Stimulated activated CD8-positive, alpha-beta memory T cell treated with anti-CD3 and anti-CD28 coated beads, Interleukin-4, amount 100 ng/mL, for 48 hours (primary cell): ENCODE data around the gene NT5DC3.

Experiments
- DNase-seq: peaks from one replicate; pipeline ENCODE4 v3.0.0-alpha.2; 2020

Gene NT5DC3

GRCh38 chr12:103808239-103808880 is 32.7 kb downstream of the NT5DC3 start:
- DNase-seq, result no peak

- no peak for DNase-seq
Measured at GRCh38 chr12:103807561-103808238, 33.3 kb downstream of the NT5DC3 start.

GRCh38 chr12:103806803-103807202 is 34.2 kb downstream of the NT5DC3 start:
- DNase-seq, result no peak

- DNase-seq, result no peak
Measured at GRCh38 chr12:103805655-103806360, 35.2 kb downstream of the NT5DC3 start.

GRCh38 chr12:103803847-103804246 is 37.2 kb downstream of the NT5DC3 start:
- no peak for DNase-seq

GRCh38 chr12:103802586-103802886 is 38.5 kb downstream of the NT5DC3 start:
- no peak for DNase-seq

DNA sequence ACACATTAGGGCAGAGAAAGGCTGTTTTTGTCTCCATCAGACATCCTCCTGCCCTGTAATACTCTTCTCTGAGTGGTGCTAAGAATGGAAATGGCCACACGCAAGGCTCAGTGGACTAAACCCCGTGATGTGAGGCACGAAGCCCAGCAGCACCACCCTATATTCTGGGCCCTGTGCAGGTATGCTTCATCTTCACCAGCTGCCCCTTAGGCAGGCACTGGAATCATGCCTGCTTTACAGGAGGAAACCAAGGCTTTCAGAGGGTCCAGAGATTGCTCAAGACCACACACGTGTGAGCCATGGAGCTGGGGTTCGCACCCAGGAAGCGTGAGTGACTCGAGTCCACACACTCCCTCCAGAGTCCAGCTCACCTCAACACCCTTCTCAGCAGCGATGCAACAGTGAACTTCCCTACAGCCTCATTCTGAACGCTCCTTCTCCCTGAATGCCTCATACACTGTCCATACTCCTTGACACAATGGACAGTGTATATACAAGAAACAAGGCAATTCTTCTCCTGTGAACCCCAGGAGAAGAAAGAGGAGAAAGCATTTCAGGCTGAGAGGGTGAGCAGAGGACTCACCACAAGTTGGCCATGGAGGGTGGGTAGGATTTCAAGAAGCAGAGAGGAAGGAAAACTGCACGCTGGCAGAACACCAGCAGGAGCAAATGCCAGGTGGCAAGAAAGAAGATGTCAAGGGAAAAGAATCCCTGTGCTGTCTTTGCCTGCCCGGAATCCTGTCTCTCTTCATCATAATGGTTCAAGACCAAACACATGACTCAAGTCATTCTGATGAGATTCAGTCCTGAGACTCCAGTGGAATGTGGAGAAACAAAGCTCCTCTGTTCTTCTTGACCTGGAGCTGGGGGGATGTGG is 39.1 kb downstream of the NT5DC3 start:
- DNase-seq, result no peak

DNA sequence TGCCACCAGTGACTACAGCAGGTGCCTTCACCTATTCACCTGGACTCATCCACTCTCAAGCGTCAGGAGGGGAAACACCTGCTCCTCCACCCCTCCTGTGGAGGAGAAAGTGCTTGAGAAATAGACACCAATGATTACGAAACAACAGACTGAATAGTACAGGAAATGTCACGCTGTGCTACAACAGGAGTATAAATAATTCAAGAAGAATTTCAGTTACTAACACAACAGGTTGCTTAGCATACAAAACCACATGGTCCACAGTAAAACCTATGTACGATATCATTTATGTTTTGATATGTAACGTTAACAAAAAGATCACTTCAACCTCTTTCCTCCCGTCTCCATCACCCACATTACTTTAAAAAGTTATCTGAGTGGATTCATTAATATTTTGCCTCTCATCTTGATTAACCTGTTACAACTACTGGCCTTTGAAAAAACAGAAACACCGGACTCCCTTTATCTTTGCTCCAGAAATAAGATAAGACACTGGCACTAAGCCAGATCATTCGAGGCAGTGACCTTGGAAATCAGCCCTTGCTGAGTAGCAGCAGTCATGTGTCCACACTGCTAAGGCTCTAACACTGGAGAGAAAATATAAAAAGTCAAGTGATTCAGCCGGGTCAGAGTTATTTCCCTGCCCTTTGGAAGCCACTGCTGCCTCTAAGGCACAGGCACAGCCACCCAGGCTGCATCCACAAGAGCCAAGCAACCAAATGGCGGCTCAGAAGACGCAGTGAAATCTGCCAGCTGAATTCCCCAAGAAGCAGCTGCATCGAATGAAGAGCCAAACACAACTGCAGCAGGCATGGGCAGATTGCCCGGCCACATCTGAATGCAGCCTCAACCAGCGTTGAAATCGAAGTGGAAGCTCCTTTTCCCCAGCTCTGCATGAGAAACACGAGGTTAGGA is 40.9 kb downstream of the NT5DC3 start:
- no peak for DNase-seq

DNA sequence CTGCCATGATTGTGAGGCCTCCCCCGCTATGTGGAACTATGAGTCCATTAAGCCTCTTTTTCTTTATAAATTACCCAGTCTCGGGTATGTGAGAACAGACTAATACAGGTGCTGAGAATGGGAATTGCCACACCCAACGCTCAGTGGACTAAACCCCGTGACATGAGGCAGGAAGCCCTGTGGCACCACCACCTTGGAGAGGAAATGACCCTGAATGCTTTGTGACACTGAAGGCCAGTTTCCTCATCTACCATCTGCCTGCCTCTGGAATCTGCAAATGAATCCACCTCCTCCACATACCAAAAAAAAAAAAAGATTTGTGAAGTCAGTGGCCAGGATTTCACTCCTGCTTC is 41.6 kb downstream of the NT5DC3 start:
- no peak for DNase-seq

GRCh38 chr12:103798586-103798985 is 42.4 kb downstream of the NT5DC3 start:
- DNase-seq, result no peak

- DNase-seq, result no peak
Measured at GRCh38 chr12:103794309-103795213, 46.5 kb downstream of the NT5DC3 start.

DNA sequence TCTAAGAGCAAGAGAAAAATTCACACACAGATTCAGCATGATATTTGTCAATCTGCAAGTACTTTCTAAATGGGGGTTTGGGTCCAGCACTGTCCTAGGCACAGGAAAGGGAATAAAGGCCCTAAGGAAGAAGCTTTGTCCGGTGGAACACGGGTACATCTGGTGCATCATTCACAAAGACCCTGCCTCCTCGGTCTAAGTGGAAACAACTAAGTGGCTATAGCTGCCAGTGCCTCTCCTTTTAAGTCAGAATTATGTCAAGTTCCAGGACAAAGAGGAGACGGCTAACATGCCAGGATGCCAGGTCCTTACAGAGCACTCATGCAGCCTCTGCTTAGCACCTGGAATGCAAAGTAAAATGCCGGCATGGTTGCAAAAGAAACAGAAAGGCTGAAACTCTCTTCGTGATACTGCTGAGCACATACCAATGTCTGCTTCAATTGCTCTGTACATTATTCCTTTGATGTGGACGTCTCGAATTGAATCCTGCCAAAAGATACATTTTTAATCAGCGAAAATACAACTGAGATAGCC is 47.5 kb downstream of the NT5DC3 start:
- DNase-seq, result no peak

DNA sequence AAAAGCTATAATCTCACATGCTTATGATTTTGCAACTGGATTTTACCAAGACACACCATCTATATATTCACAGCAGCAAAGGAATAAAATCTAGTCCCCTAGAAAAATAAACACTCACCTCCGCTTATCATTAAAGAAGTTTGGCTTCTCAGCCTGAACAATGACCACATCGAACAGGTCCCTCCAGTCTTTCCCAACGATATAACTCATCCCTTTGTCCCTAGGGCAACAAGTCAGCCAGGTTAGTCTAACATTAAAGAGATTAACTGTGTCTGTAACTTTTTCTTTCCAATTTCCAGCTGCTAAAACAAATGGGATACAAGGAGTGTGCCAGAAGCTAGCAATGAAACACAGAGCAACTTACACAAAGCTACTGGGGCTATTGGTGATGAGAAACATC is 48.0 kb downstream of the NT5DC3 start:
- DNase-seq, result no peak

DNA sequence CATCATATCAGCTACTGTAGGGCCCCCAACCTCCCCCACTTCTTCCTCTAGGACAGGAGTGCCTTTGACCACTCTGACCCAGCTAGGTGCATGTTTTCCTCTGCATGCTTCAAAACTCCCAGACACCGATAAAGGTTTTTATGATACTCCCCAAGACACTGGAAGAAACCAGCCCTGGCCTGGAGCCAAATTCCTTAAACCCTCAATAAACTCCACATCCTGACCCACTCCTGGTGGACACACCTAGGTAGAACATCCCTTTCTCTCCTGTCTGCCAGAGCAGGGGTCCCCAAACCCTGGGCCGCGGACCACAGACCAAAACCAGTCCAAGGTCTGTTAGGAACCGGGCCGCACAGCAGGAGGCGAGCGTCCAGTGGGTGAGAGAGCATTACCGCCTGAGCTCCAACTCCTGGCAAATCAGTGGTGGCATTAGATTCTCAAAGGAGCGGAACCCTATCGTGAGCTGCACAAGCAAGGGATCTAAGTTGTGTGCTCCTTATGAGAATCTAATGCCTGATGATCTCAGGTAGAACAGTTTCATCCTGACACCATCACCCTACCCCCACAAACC is 49.6 kb downstream of the NT5DC3 start:
- no peak for DNase-seq

DNA sequence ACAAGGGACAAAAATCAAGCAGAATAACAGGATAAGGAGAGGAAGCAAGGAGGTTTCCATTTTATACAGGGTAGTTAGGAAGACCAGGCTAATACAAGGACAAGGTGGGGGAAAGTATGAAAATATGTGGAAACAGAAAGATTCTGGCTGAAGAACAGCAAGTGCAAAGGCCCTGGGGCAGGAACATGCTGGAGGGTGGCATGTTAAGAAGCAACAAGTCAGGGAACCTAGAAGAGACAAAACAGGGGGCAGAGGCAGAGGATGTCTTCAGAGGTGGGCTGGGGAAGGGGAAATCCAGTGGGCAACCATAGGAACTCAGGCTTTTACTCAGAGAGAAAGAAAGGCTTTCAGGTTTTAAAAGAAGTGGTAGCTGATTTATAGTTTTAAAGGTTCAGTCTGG is 54.8 kb downstream of the NT5DC3 start:
- DNase-seq, result no peak

- no peak for DNase-seq
Measured at GRCh38 chr12:103785243-103786031, 55.6 kb downstream of the NT5DC3 start.

DNA sequence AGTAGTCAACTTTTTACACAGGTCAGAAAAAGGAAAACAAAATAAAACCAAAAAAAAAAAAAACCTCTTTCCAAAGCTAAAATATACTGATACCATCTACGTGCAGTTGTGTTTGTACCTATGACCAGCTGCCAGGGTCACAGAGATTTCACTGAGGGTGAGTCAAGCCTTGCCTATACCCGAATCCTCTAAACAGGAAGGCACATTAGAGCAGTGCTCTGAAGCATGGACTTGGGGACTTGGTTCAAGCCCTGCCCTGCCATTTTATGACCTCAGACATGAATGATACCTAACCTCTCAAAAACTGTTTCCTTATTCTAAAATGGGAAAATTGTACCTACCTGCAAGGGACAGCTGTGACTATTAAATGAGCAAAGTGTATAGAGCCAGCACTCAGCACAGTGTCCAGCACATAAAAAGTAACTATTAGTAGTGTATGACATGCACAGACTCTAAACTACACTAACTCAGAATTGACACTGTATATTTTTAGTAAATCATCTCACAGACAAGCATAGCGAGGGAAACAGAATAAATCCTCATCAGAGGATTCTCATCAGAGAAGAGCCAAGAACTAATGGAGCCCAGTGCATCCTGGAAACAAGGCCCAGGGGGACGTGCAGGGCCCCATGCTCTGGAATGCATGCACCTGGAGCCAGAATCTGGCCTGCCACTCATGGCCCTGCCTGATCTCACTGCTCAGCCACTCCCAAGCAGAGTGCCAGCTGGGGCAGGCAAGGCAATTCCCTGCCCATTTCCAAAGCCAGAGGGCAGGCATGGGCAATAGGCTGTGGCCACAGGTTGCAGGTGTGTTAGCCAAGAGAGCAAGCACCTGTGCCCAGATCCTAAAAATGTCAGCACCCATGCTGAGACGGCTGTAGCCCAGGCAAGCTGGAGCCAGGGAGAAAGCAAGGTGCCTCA is 57.0 kb downstream of the NT5DC3 start:
- no peak for DNase-seq

- DNase-seq, result no peak
Measured at GRCh38 chr12:103782399-103782798, 58.6 kb downstream of the NT5DC3 start.

GRCh38 chr12:103780992-103781391 is 60.0 kb downstream of the NT5DC3 start:
- no peak for DNase-seq
